SK-N-SH (cell line): ENCODE measurements around the gene DPEP2.
A peak's percentile ranks its signal among the peaks of the same experiment; 100 is the strongest.

Experiments used
- EP300 ChIP-seq, 2 experiments: IDR thresholded peaks; 2 replicates each; pipeline versions ENCODE4 v1.4.0 to v1.6.1; 2012; ENCODE audit warnings: borderline replicate concordance in 1 of 2, low read depth in 1 of 2, low read length in 1 of 2
- IRF3 ChIP-seq: fragments of 150-350 bp; IDR thresholded peaks from 2 replicates; pipeline ENCODE4 v1.6.1; 2016; ENCODE audit warnings: mild to moderate bottlenecking, low read depth, low read length
- JUND ChIP-seq: IDR thresholded peaks from 2 replicates; pipeline ENCODE4 v1.4.0; 2012
- POLR2AphosphoS5 ChIP-seq: IDR thresholded peaks from 2 replicates; pipeline ENCODE4 v1.6.1; 2012; ENCODE audit warnings: low read depth, low read length
- RFX5 ChIP-seq: IDR thresholded peaks from 2 replicates; pipeline ENCODE4 v1.6.1; 2012; ENCODE audit warnings: mild to moderate bottlenecking, improper control_type of control experiment, low read length
- SMC3 ChIP-seq: IDR thresholded peaks from 2 replicates; pipeline ENCODE4 v1.6.1; 2012; ENCODE audit warnings: low read depth, low read length, improper control_type of control experiment
- TCF12 ChIP-seq: IDR thresholded peaks from 2 replicates; pipeline ENCODE4 v1.4.0; 2012
- YY1 ChIP-seq: IDR thresholded peaks from 2 replicates; pipeline ENCODE4 v1.4.0; 2012; ENCODE audit warnings: low read depth, mild to moderate bottlenecking
- ZBTB33 ChIP-seq: IDR thresholded peaks from 2 replicates; pipeline ENCODE4 v1.4.0; 2012; ENCODE audit warnings: low read depth, borderline replicate concordance
- TF ChIP-seq, protein P1 (sequence below): fragments of 200-600 bp; sonication (generic); IDR thresholded peaks from 2 replicates; pipeline ENCODE4 v1.6.1; 2017; ENCODE audit warnings: antibody characterized with exemption, mild to moderate bottlenecking, moderate library complexity
- TF ChIP-seq, protein P2 (sequence below): IDR thresholded peaks from 2 replicates; pipeline ENCODE4 v1.6.1; 2012; ENCODE audit warnings: mild to moderate bottlenecking, low read depth, low read length, moderate library complexity
- TF ChIP-seq, protein P3 (sequence below): fragments of 150-350 bp; IDR thresholded peaks from 2 replicates; pipeline ENCODE4 v1.6.1; 2017; ENCODE audit warnings: antibody characterized with exemption, low read length, low read depth, borderline replicate concordance
- TF ChIP-seq, protein P4 (sequence below): IDR thresholded peaks from 2 replicates; pipeline ENCODE4 v1.4.0; 2012; ENCODE audit warnings: low read depth

DNA sequence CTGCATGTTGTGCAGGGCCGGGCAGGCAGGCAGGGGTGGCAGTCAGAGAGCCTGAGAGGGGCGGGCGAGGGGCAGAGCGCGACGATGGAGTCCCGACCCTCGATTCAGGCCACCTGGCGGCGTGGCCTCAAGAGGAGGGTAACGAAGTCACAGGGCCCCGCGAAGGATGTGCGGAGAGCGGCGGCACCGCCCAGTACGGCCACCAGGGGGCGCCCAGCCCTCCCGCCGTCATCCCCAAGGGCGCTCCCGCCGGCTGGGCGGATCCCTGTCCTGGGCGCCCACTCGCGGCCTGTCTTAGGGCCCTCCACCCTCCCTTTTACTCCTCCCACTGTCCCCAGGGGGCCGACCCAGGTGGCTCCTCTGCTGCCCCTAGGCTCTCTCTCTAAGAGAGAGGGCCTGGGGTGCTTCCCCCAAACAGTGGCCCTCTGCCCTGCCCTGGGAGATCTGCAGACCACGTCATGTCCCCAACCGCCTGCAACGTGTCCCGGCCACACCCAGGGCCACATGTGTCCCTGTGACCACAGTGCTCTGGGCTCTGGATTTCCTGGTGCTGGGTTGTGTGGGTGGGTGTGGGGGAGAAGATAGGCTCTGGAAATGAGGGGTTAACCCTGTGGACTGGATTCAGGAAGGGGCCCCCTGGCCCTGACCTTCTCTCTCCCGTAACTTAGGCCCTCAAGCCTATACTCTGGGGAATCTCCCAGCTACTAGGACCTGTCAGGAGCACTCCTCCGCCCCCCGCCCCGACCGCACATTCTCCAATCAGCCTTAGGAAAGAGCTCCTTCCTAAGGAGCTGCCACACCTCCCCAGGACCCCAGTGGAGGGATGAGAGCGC is 5.9 kb downstream of the DPEP2 start:
- TF ChIP-seq, protein P1, sequence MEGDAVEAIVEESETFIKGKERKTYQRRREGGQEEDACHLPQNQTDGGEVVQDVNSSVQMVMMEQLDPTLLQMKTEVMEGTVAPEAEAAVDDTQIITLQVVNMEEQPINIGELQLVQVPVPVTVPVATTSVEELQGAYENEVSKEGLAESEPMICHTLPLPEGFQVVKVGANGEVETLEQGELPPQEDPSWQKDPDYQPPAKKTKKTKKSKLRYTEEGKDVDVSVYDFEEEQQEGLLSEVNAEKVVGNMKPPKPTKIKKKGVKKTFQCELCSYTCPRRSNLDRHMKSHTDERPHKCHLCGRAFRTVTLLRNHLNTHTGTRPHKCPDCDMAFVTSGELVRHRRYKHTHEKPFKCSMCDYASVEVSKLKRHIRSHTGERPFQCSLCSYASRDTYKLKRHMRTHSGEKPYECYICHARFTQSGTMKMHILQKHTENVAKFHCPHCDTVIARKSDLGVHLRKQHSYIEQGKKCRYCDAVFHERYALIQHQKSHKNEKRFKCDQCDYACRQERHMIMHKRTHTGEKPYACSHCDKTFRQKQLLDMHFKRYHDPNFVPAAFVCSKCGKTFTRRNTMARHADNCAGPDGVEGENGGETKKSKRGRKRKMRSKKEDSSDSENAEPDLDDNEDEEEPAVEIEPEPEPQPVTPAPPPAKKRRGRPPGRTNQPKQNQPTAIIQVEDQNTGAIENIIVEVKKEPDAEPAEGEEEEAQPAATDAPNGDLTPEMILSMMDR, result peak; percentile 81
- TF ChIP-seq, protein P2, sequence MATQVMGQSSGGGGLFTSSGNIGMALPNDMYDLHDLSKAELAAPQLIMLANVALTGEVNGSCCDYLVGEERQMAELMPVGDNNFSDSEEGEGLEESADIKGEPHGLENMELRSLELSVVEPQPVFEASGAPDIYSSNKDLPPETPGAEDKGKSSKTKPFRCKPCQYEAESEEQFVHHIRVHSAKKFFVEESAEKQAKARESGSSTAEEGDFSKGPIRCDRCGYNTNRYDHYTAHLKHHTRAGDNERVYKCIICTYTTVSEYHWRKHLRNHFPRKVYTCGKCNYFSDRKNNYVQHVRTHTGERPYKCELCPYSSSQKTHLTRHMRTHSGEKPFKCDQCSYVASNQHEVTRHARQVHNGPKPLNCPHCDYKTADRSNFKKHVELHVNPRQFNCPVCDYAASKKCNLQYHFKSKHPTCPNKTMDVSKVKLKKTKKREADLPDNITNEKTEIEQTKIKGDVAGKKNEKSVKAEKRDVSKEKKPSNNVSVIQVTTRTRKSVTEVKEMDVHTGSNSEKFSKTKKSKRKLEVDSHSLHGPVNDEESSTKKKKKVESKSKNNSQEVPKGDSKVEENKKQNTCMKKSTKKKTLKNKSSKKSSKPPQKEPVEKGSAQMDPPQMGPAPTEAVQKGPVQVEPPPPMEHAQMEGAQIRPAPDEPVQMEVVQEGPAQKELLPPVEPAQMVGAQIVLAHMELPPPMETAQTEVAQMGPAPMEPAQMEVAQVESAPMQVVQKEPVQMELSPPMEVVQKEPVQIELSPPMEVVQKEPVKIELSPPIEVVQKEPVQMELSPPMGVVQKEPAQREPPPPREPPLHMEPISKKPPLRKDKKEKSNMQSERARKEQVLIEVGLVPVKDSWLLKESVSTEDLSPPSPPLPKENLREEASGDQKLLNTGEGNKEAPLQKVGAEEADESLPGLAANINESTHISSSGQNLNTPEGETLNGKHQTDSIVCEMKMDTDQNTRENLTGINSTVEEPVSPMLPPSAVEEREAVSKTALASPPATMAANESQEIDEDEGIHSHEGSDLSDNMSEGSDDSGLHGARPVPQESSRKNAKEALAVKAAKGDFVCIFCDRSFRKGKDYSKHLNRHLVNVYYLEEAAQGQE, result no peak
- no peak for TF ChIP-seq TCF12
- no peak for TF ChIP-seq IRF3
- no peak for TF ChIP-seq ZBTB33
- TF ChIP-seq YY1, result no peak
- TF ChIP-seq, protein P3, sequence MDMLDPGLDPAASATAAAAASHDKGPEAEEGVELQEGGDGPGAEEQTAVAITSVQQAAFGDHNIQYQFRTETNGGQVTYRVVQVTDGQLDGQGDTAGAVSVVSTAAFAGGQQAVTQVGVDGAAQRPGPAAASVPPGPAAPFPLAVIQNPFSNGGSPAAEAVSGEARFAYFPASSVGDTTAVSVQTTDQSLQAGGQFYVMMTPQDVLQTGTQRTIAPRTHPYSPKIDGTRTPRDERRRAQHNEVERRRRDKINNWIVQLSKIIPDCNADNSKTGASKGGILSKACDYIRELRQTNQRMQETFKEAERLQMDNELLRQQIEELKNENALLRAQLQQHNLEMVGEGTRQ, result no peak
- no peak for TF ChIP-seq EP300 (IDR thresholded peaks at IDR 0.05; ENCODE audit: borderline replicate concordance in 1 of 2, low read depth in 1 of 2, low read length in 1 of 2)
- TF ChIP-seq SMC3, result peak; percentile 87
- TF ChIP-seq, protein P4, sequence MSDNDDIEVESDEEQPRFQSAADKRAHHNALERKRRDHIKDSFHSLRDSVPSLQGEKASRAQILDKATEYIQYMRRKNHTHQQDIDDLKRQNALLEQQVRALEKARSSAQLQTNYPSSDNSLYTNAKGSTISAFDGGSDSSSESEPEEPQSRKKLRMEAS, result no peak
- TF ChIP-seq JUND, result no peak
- TF ChIP-seq RFX5, result no peak
- no peak for TF ChIP-seq POLR2AphosphoS5
